GM20000 (cell line): Measurements from ENCODE around the gene ANKS1B.

ENCODE experiments used
- DNase-seq: peaks from one replicate; pipeline ENCODE4 v3.0.0; 2012; ENCODE audit warnings: low spot score
- CTCF ChIP-seq: IDR thresholded peaks from 2 replicates; pipeline ENCODE4 v1.5.1; 2012; ENCODE audit warnings: mild to moderate bottlenecking, control low read depth; ENCODE audit errors: extremely low read depth, missing control alignments

Gene ANKS1B

GRCh38 chr12:99063182-99063581 lies 921.6 kb downstream of the ANKS1B start:
- DNase-seq = no peak
- TF ChIP-seq CTCF = no peak

GRCh38 chr12:99059824-99060511 lies 924.8 kb downstream of the ANKS1B start:
- no peak for DNase-seq
- no peak for TF ChIP-seq CTCF

GRCh38 chr12:99057670-99058069 lies 927.1 kb downstream of the ANKS1B start:
- DNase-seq = no peak
- no peak for TF ChIP-seq CTCF

- no peak for TF ChIP-seq CTCF
- DNase-seq = no peak
Measured at GRCh38 chr12:99056186-99056585, 928.5 kb downstream of the ANKS1B start.

- DNase-seq = no peak
- no peak for TF ChIP-seq CTCF
Measured at GRCh38 chr12:99055299-99055698, 929.4 kb downstream of the ANKS1B start.

GRCh38 chr12:99054601-99055128 lies 930.1 kb downstream of the ANKS1B start:
- no peak for DNase-seq

More at GRCh38 chr12:99054601-99055128, 930.1 kb downstream of the ANKS1B start:
- no peak for TF ChIP-seq CTCF
